ENCODE measurements around the gene ZBTB16. TPM values are rescaled to one million over a fixed set of nuclear protein-coding genes. Genes with fewer than 3 reads are reported as not detected.

ZBTB16 gene
- 10 to 100 TPM; 61.5 to 89.7 (median 79.4) TPM for total RNA-seq
- polyA plus RNA-seq = 49.8 TPM
- long read RNA-seq, donor 1, full-length matches to known transcripts = 159 of 255 reads
- long read RNA-seq, donor 1, partial matches to known transcripts = 26 of 255 reads
- long read RNA-seq, donor 1, other reads (novel, unspliced or antisense) = 70 of 255 reads
- long read RNA-seq, donor 2, transcript ZBTB16-201 (7 exons, 2,523 nt) = major isoform, 24 of 39 reads
- long read RNA-seq, donor 2, partial matches to known transcripts = 5 of 39 reads
- long read RNA-seq, donor 2, other reads (novel, unspliced or antisense) = 8 of 39 reads
- long read RNA-seq, donor 3, full-length matches to known transcripts = 420 of 551 reads
- long read RNA-seq, donor 3, partial matches to known transcripts = 90 of 551 reads
- long read RNA-seq, donor 3, other reads (novel, unspliced or antisense) = 41 of 551 reads
- long read RNA-seq, donor 4, transcript ZBTB16-201 (7 exons, 2,523 nt) = major isoform, 42 of 64 reads
- long read RNA-seq, donor 4, partial matches to known transcripts = 4 of 64 reads
- long read RNA-seq, donor 4, other reads (novel, unspliced or antisense) = 17 of 64 reads

GRCh38 chr11:114059278-114059983, at the start of gene ZBTB16:
Gene ZBTB16, plus strand, starts transcription at chr11:114059711. Its CDS starts 3,590 bp downstream, at chr11:114063301.
- WGBS = under 1% methylated on average over 70 of the region's 71 CpGs
- no peaks in the 10 kb centered on the region for H3K9me3 ChIP-seq (ENCODE audit: control insufficient read depth, low read length)
- peak; percentile 90 to 97 (median 95) for DNase-seq
- H3K27me3 ChIP-seq (ENCODE audit: control insufficient read depth, insufficient read depth) = no peaks in the 10 kb centered on the region
- intact Hi-C loops (cut with DNase I) = no loop called here
- peak within 1 kb of the TSS; percentile 99 for H3K27ac ChIP-seq (ENCODE audit: low read length)
- peak; percentile 78 to 82 for ATAC-seq
- peak within 1 kb of the TSS; percentile 98 for H3K4me3 ChIP-seq (ENCODE audit: low read length)
- peaks cover 29% of the 10 kb centered on the region for H3K4me1 ChIP-seq (ENCODE audit: control insufficient read depth, insufficient read depth, low read length)

- 46% methylated on average over 4 of the region's 4 CpGs for WGBS
- no peaks in the 10 kb centered on the region for H3K27me3 ChIP-seq (ENCODE audit: control insufficient read depth, insufficient read depth)
- no peaks in the 10 kb centered on the region for H3K9me3 ChIP-seq (ENCODE audit: control insufficient read depth, low read length)
- H3K4me1 ChIP-seq (ENCODE audit: control insufficient read depth, insufficient read depth, low read length) = no peaks in the 10 kb centered on the region
- intact Hi-C loops (cut with DNase I) = no loop called here
- ATAC-seq (peak in 1 of 2 donors; percentile 34), DNase-seq (no peak)
- no peak overlapping the region for H3K27ac ChIP-seq (ENCODE audit: low read length)
- H3K4me3 ChIP-seq (ENCODE audit: low read length) = no peak overlapping the region
Measured at GRCh38 chr11:114010931-114011330, 48.6 kb upstream of the ZBTB16 start.

- ATAC-seq = no peak
- Histone ChIP-seq H3K4me1 (ENCODE audit: control insufficient read depth, insufficient read depth, low read length) (no peaks in the 10 kb centered on the region), H3K9me3 (ENCODE audit: control insufficient read depth, low read length) (no peaks in the 10 kb centered on the region), H3K4me3 (ENCODE audit: low read length) (no peak overlapping the region), H3K27me3 (ENCODE audit: control insufficient read depth, insufficient read depth) (no peaks in the 10 kb centered on the region), H3K27ac (ENCODE audit: low read length) (no peak overlapping the region)
- WGBS = 60% methylated on average over 2 of the region's 2 CpGs
- intact Hi-C loops (cut with DNase I) = no loop called here
- DNase-seq = no peak
Measured at GRCh38 chr11:114011443-114011842, 48.1 kb upstream of the ZBTB16 start.

GRCh38 chr11:114015117-114015516, 44.4 kb upstream of the ZBTB16 start:
- Histone ChIP-seq H3K27ac (ENCODE audit: low read length) (no peak overlapping the region), H3K27me3 (ENCODE audit: control insufficient read depth, insufficient read depth) (no peaks in the 10 kb centered on the region), H3K4me3 (ENCODE audit: low read length) (no peak overlapping the region), H3K9me3 (ENCODE audit: control insufficient read depth, low read length) (no peaks in the 10 kb centered on the region), H3K4me1 (ENCODE audit: control insufficient read depth, insufficient read depth, low read length) (no peaks in the 10 kb centered on the region)
- intact Hi-C loops (cut with DNase I) = no loop called here
- ATAC-seq (no peak), DNase-seq (no peak)
- WGBS = 56% methylated on average over 6 of the region's 6 CpGs

GRCh38 chr11:114016986-114017385, 42.5 kb upstream of the ZBTB16 start:
- Histone ChIP-seq H3K4me3 (ENCODE audit: low read length) (no peak overlapping the region), H3K27me3 (ENCODE audit: control insufficient read depth, insufficient read depth) (no peaks in the 10 kb centered on the region), H3K9me3 (ENCODE audit: control insufficient read depth, low read length) (no peaks in the 10 kb centered on the region), H3K4me1 (ENCODE audit: control insufficient read depth, insufficient read depth, low read length) (no peaks in the 10 kb centered on the region), H3K27ac (ENCODE audit: low read length) (no peak overlapping the region)
- ATAC-seq (no peak), DNase-seq (no peak)
- 88% methylated on average over 2 of the region's 2 CpGs for WGBS
- intact Hi-C loops (cut with DNase I) = no loop called here

- 36% methylated on average over 2 of the region's 2 CpGs for WGBS
- Histone ChIP-seq H3K4me3 (ENCODE audit: low read length) (no peak overlapping the region), H3K4me1 (ENCODE audit: control insufficient read depth, insufficient read depth, low read length) (no peaks in the 10 kb centered on the region), H3K27me3 (ENCODE audit: control insufficient read depth, insufficient read depth) (no peaks in the 10 kb centered on the region), H3K9me3 (ENCODE audit: control insufficient read depth, low read length) (no peaks in the 10 kb centered on the region), H3K27ac (ENCODE audit: low read length) (no peak overlapping the region)
- intact Hi-C loops (cut with DNase I) = no loop called here
- DNase-seq (no peak), ATAC-seq (no peak)
Measured at GRCh38 chr11:114017723-114018122, 41.8 kb upstream of the ZBTB16 start.

GRCh38 chr11:114019046-114019445, 40.5 kb upstream of the ZBTB16 start:
- Histone ChIP-seq H3K27me3 (ENCODE audit: control insufficient read depth, insufficient read depth) (no peaks in the 10 kb centered on the region), H3K4me1 (ENCODE audit: control insufficient read depth, insufficient read depth, low read length) (no peaks in the 10 kb centered on the region), H3K4me3 (ENCODE audit: low read length) (no peak overlapping the region), H3K9me3 (ENCODE audit: control insufficient read depth, low read length) (no peaks in the 10 kb centered on the region), H3K27ac (ENCODE audit: low read length) (no peak overlapping the region)
- intact Hi-C loops (cut with DNase I) = no loop called here
- DNase-seq (no peak), ATAC-seq (no peak)
- 68% methylated on average over 3 of the region's 3 CpGs for WGBS

GRCh38 chr11:114019574-114019973, 39.9 kb upstream of the ZBTB16 start:
- Histone ChIP-seq H3K27me3 (ENCODE audit: control insufficient read depth, insufficient read depth) (no peaks in the 10 kb centered on the region), H3K4me3 (ENCODE audit: low read length) (no peak overlapping the region), H3K4me1 (ENCODE audit: control insufficient read depth, insufficient read depth, low read length) (no peaks in the 10 kb centered on the region), H3K9me3 (ENCODE audit: control insufficient read depth, low read length) (no peaks in the 10 kb centered on the region), H3K27ac (ENCODE audit: low read length) (no peak overlapping the region)
- DNase-seq (no peak), ATAC-seq (no peak)
- intact Hi-C loops (cut with DNase I) = no loop called here
- 76% methylated on average over 5 of the region's 5 CpGs for WGBS

GRCh38 chr11:114025329-114025907, 34.1 kb upstream of the ZBTB16 start:
- WGBS = 50% methylated on average over 3 of the region's 3 CpGs
- ATAC-seq = peak in 1 of 2 donors; percentile 10
- no peak for DNase-seq
- Histone ChIP-seq H3K9me3 (ENCODE audit: control insufficient read depth, low read length) (no peaks in the 10 kb centered on the region), H3K27me3 (ENCODE audit: control insufficient read depth, insufficient read depth) (no peaks in the 10 kb centered on the region), H3K27ac (ENCODE audit: low read length) (no peak overlapping the region), H3K4me3 (ENCODE audit: low read length) (no peak overlapping the region), H3K4me1 (ENCODE audit: control insufficient read depth, insufficient read depth, low read length) (no peaks in the 10 kb centered on the region)
- intact Hi-C loops (cut with DNase I) = no loop called here

- intact Hi-C loops (cut with DNase I) = no loop called here
- DNase-seq (no peak), ATAC-seq (peak in 1 of 2 donors; percentile 13)
- Histone ChIP-seq H3K4me1 (ENCODE audit: control insufficient read depth, insufficient read depth, low read length) (no peaks in the 10 kb centered on the region), H3K27me3 (ENCODE audit: control insufficient read depth, insufficient read depth) (no peaks in the 10 kb centered on the region), H3K27ac (ENCODE audit: low read length) (no peak overlapping the region), H3K9me3 (ENCODE audit: control insufficient read depth, low read length) (no peaks in the 10 kb centered on the region), H3K4me3 (ENCODE audit: low read length) (no peak overlapping the region)
- WGBS = 54% methylated on average over 1 of the region's 1 CpG
Measured at GRCh38 chr11:114026355-114026754, 33.2 kb upstream of the ZBTB16 start.

GRCh38 chr11:114027391-114027790, 32.1 kb upstream of the ZBTB16 start:
- Histone ChIP-seq H3K9me3 (ENCODE audit: control insufficient read depth, low read length) (no peaks in the 10 kb centered on the region), H3K4me1 (ENCODE audit: control insufficient read depth, insufficient read depth, low read length) (no peaks in the 10 kb centered on the region), H3K4me3 (ENCODE audit: low read length) (no peak overlapping the region), H3K27ac (ENCODE audit: low read length) (no peak overlapping the region), H3K27me3 (ENCODE audit: control insufficient read depth, insufficient read depth) (no peaks in the 10 kb centered on the region)
- intact Hi-C loops (cut with DNase I) = no loop called here
- DNase-seq (no peak), ATAC-seq (no peak)
- WGBS = 84% methylated on average over 11 of the region's 11 CpGs
